HuH-7 (cell line): ENCODE data around the gene TMPRSS6.

Source experiments
- DNase-seq: peaks from one replicate; pipeline ENCODE4 v3.0.0; 2011; ENCODE audit warnings: low spot score

The TMPRSS6 gene

GRCh38 chr22:37109242-37109917, at the start of gene TMPRSS6:
TMPRSS6 (minus strand) TSS chr22:37109713; CDS start chr22:37103417, 6,296 bp downstream.
- DNase-seq, result no peak

- DNase-seq, result no peak
These were observed 49.4 kb upstream of the TMPRSS6 start for GRCh38 chr22:37158963-37159290.

- DNase-seq, result no peak
These were observed 48.2 kb upstream of the TMPRSS6 start for GRCh38 chr22:37157516-37158285.

GRCh38 chr22:37156686-37157435, 47.3 kb upstream of the TMPRSS6 start:
- no peak for DNase-seq

GRCh38 chr22:37155971-37156370, 46.5 kb upstream of the TMPRSS6 start:
- no peak for DNase-seq

- no peak for DNase-seq
These were observed 45.6 kb upstream of the TMPRSS6 start for GRCh38 chr22:37154925-37155712.

GRCh38 chr22:37153901-37154300, 44.4 kb upstream of the TMPRSS6 start:
- DNase-seq, result no peak

- no peak for DNase-seq
These were observed 41.9 kb upstream of the TMPRSS6 start for GRCh38 chr22:37151401-37151800.

- DNase-seq, result no peak
These were observed 41.2 kb upstream of the TMPRSS6 start for GRCh38 chr22:37150701-37151100.

- DNase-seq, result no peak
These were observed 39.5 kb upstream of the TMPRSS6 start for GRCh38 chr22:37148742-37149665.

GRCh38 chr22:37148031-37148651, 38.6 kb upstream of the TMPRSS6 start:
- DNase-seq, result no peak

- DNase-seq, result no peak
These were observed 37.9 kb upstream of the TMPRSS6 start for GRCh38 chr22:37147186-37147990.

GRCh38 chr22:37146507-37147180, 37.1 kb upstream of the TMPRSS6 start:
- no peak for DNase-seq

- no peak for DNase-seq
These were observed 36.5 kb upstream of the TMPRSS6 start for GRCh38 chr22:37146051-37146385.

GRCh38 chr22:37145180-37146050, 35.9 kb upstream of the TMPRSS6 start:
- DNase-seq, result no peak

GRCh38 chr22:37144180-37144554, 34.7 kb upstream of the TMPRSS6 start:
- DNase-seq, result no peak

GRCh38 chr22:37141971-37142370, 32.5 kb upstream of the TMPRSS6 start:
- DNase-seq, result no peak

GRCh38 chr22:37141476-37141875, 32.0 kb upstream of the TMPRSS6 start:
- no peak for DNase-seq
